Measurements from ENCODE around the gene COX7A1.

COX7A1 gene

GRCh38 chr19:36112678-36113077 is 39.6 kb downstream of the COX7A1 start:
- DNase-seq (ENCODE audit: low spot score), result no peak

GRCh38 chr19:36111200-36111539 is 41.1 kb downstream of the COX7A1 start:
- peak; percentile 54 for DNase-seq (ENCODE audit: low spot score)

- peak; percentile 67 for DNase-seq (ENCODE audit: low spot score)
Observed at GRCh38 chr19:36110487-36111199, 41.6 kb downstream of the COX7A1 start, which contains the start of gene OVOL3. Gene OVOL3, plus strand, starts transcription at chr19:36111143. Its CDS starts 60 bp downstream, at chr19:36111203.

DNA sequence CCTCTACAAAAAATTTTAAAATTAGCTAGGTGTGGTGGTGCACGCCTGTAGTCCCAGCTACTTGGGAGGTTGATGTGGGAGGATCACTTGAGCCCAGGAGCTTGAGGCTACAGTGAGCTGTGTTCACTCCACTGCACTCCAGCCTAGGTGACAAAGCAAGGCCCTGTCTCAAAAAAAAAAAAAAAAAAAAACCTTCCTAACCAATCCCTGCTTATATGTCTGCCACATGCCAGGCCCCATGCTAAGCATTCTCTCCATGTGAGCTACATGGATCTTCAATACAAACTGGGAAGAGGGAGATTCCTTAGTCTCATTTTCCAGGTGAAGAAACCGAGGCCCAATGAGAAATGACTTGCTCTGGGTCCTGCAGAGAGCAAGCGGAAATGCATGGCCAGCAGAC is 43.6 kb downstream of the COX7A1 start:
- DNase-seq (ENCODE audit: low spot score), result no peak

- DNase-seq (ENCODE audit: low spot score), result no peak
Observed at GRCh38 chr19:36106991-36107390, 45.3 kb downstream of the COX7A1 start.

- no peak for DNase-seq (ENCODE audit: low spot score)
Observed at GRCh38 chr19:36106441-36106840, 45.8 kb downstream of the COX7A1 start.

DNA sequence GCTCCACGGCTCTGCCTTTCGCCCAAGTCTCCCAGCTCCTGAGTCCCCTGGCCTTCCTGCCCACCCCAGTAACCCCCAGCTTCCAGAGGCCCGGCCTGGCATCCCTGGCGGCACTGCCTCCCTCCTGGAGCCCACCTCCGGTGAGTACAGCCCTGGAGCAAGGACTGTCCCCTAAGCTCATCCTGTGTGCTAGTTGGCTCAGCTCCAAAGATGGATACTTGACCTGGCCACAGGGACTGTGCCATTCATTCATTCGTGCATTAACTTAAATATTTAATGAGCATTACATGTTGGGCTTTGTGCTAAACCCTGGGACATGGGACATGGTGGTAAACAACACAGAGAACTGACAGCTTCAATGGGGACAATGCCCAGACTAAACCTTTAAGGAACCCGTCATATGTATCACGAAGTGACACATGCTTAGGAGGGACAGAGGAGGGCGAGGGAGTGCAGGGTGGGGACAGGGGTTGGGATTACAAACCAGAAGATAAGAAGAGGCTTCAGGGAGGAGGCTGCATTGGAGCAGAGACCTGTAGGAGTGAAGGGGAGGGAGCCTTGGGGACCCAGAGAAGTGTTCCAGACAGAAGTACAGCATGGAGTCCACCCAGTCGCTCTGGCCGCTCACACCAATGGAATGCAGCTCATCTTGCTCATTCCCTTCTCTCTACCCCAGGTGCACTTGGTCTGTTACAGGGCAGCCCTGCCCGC is 48.2 kb downstream of the COX7A1 start:
- DNase-seq (ENCODE audit: low spot score), result no peak

- DNase-seq (ENCODE audit: low spot score), result no peak
Observed at GRCh38 chr19:36103040-36103626, 49.1 kb downstream of the COX7A1 start.

DNA sequence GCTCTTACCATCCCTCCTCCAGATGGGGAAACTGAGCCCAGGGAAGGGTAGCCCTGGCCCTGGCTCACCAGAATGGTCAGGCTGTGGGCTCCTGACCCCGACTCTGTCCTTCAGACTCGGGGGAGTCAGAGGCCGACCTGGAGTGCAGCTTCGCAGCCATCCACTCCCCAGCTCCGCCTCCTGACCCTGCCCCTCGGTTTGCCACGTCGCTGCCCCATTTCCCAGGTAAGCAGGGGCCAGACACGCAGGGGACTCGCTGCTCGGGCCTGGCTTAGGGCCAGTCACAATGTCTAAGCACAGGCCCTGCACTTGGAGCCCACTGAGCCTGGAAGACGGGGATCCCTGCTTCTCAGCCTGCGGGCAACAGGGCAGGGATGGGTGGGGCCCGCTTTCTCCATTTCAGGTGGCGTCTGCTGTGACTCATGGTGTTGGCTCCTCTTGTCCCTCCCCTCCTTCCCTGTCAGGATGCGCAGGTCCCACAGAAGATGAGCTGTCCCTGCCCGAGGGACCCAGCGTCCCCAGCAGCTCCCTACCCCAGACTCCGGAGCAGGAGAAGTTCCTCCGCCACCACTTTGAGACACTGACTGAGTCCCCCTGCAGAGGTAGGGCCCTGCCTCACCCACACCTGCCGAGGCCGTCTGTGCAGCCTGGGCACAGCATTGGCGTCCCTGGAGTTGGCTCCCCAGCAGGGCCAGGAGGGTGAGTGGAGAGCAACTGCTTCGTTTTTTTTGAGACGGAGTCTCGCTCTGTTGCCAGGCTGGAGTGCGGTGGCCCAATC is 50.5 kb downstream of the COX7A1 start:
- no peak for DNase-seq (ENCODE audit: low spot score)

Data from ecto neural progenitor cell (in vitro differentiated cells).